NCI-H526 (cell line): ENCODE results near the gene NPHP4.

ENCODE experiments used
- DNase-seq, 2 experiments: peaks; one replicate each; lab custom pipeline; 2025; lab: John Stamatoyannopoulos, UW

The NPHP4 gene

DNA sequence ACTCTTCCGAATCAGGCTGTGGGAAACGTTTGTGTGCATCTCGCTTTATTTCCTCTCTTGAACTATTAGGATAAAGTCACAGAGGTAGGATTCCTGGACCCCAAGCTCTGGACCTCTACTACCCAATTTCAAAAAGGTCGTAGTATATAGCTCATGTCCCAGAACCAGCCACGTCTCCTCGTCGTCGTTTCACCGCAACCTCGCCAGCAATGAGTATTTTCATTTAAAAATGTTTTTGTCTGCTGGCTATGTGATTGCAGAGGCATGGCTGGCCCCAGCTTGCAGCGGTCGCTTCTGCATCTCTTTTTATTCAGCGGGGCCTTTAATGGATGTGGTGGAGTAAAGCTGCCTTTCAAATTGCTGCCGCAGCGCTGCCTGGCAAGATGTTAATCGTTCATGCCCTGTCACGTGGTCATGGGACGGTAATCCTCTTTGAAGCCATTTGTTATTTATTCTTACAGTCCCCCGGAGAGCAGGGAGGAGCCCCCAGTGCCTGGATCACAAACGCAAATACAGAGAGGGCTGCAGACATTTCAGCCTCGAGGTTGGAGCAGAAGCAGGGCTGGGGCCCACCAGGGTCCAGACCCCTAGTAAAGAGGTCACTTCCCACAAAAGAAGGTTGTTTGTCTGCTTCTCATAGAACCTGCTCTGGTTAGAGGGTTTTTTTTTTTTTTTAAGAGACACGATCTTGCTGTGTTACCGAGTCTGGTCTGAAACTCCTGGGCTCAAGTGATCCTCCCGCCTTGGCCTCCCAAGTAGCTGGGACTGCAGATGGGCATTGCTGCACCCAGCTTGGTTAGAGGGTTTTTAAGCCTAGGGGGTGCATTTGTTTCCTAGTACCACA is 11.6 kb upstream of the NPHP4 start:
- peak in 1 of 2 experiments; percentile 16 for DNase-seq

DNA sequence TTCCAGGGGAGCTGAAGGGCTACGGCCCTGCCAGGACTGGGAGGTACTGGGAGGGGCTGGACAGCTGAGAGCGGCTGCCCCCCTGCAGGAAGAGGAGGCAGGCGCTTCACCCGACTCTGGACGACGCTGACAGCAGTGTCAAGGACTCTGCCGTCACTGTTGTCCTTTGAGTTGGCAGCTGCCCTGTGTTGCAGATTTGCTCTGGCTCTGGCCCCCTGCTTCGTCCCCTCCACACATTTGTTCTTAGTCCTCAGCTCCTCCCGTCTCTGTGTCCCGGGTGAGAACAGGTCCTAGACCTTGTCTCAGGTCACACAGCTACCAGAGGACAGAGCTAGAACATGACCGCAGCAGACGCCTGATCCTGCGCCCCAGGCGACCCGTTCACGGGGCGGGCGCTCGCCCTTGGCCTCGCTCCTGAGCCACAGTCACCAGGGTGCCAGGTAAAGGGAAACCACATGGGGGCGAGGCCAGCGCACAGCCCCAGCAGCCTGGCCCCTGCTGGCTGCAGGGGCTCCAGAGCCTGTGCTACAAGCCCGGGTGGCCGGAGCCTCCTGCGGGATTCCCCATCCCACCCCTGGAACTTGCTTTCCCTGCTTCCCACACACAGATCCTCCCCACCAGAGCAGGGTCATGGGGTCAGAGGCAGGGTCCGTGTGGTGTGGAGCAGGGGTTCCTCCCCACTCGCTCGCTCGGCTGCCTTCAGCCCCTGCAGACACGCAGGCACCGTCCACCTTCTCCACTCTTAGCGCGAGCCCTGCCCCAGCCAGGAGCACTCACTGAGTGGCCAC is 10.7 kb upstream of the NPHP4 start:
- no peak for DNase-seq

DNA sequence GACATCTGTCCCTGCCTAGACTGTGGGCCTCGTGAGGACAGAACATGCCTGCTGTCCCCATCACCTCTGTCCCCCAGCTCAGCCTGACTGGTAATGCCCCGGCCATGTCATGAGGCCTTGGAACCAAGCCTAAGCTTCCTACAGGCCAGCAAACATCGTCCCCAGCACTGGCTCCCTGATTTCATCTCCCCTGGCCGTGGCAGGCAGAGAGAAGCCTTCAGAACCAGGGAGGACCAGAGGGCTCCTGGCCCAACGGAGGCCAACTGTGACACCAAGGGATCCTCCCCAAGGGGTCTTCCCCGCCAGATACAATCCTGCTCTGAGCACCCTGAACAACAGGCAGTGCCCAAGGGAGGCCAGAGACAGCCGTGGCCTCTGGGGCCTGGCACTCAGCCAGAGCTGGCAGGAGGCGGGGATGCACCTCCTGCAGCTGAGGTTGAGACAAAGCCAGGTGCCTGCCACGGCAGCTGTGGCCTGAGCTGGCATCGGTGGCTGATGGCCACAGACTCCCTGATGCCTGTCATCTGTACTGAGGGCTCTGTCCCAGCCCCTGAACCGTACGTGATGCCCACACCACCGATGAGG is 9.9 kb upstream of the NPHP4 start:
- DNase-seq = no peak

DNA sequence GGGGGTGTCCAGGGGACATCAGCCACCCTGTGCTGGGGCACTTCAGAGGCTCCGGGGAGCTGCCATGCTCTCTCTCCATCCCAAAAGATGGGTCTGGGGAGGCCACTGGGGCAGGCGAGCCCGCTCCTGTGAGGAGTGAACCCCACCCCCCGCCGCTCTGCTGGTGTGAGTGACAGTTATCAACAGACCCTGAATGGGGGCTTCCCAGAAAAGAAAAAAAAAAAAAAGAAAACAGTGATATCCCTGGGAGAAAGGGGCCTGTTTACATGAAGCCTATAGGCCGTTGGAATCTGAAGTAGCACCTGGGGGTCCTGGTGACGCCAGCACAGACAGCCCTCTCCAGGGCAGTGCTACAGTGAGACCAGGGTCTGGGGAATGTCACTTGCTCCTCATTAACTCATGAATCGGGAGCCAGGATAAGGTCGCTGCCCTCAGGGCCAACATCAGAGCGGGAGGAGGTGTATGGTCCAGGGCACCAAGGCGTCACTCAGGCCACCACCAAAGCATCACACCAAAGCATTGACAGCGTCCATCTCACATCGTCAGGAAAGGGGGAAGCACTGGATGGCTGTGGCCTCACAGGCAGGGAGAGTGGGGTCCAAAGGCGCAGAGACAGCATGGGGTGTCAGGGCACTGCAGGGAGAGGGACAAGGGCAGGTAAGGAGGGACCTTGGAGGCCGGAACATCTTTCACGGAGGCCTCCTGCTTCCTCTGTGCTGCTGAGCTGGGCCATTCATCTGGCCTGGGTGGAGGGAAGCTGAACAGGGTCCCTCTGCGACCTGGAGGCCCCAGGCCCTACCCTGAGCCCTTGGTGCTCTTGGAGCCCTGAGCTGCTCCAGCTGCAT is 8.4 kb upstream of the NPHP4 start:
- DNase-seq = no peak

DNA sequence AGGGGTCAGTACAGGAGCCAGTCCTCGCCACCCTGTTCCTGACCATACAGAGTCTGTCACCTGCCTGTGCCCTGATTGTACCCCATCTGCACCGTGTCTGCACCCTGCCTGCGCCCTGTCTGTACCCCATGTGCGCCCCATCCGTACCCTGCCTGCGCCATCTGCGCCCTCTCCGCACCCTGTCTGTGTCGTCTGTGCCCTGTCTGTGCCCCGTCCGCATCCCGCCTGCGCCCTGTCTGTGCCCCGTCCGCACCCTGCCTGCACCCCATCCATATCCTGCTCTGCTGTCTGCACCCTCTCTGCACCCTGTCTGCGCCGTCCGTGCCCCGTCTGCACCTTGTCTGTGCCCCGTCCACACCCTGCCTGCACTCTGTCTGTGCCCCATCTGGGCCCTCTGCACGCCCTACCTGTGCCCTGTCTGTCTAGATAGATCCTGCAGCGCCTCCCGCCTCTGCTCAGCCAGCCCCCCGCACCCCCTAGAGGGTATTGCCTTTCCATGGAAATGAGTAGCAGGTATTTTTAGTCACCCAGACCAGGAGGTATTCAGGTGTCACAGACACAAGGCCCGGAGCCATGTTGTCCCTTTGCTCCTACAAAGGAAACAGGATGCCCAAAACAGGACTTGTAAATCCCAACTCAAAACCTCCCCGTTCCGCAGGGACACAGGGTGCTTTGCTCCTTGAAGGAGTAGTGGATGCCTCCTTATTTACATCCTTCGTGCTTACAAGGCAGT is 7.7 kb upstream of the NPHP4 start:
- no peak for DNase-seq

DNA sequence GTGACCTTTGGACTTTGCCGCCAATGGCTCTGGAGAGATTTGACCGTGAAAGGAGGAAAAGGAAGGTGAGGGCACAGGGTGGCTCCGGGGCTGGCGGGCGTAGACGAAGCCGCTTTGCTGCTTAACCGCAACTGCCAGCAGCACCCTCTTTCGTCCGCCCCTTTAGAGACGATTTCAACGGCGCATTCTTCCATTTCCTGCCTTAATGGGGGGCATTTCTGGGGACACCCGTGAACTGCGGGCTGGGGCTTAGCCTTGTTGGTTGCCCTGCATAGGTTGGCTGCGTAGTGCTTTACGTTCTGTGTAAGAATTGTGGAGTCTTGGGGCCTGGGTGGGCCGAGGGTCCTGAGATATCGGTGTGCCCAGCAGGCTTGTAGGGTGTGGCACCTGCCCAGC is 6.7 kb upstream of the NPHP4 start:
- DNase-seq = no peak

DNA sequence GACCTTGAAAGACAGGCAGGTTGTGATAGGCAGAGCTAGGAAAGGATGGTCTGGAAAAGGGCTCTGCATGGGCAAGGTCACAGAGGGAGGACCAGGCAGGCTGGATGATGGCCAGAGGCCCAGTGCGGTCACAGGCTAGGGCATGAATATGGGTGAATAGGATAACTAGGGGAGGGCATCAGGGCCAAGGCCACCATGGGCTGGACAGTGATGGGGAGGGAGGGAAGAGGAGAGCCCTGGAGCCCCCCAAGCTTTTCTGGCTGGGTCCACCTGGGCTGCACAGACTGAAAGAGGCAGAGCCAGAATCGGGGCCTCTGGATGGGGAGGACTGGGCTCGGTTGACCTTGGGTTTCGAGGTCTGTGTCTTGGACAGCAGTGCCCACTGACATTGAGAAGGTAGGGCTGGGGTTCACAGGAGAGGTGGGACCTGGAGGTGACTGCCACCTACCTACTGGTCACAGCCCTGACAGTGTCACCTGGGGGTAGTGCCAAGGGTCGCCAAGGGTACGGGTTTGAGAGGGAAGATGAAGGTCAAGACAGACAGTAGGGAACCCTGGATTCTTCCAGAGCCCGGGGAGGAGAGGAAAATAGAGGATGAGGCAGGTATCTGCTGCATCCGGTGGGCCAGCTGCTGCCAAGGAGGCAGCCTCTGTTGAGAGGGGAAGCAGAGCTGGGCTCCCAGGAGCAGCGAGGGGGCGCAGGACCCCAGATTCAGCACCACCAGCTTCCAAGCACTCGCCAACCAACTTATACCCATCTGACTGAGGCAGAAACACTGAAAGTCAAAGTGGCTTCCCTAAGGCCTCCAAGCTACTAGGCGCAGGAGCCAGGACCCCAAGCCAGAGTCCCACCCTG is 6.1 kb upstream of the NPHP4 start:
- DNase-seq = no peak

DNA sequence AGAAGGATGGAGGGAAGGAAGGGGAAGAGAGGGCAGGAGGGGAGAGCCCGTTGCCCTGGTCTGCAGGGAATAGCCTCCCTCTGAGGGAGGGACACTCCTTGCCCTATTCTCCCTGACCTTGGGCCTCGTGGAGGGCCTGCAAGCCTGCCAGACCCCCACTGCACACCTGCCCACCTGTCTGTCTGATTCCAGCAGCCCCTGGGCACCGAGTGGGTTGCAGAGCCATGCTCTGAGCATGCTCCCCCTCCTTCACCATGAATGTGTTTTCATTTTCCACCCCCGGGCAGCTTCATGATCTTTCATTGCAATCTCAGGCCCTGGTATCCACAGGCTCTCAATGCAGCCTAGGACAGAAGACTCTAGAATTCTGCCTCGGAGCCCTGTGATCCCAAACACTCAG is 5.1 kb upstream of the NPHP4 start:
- no peak for DNase-seq

DNA sequence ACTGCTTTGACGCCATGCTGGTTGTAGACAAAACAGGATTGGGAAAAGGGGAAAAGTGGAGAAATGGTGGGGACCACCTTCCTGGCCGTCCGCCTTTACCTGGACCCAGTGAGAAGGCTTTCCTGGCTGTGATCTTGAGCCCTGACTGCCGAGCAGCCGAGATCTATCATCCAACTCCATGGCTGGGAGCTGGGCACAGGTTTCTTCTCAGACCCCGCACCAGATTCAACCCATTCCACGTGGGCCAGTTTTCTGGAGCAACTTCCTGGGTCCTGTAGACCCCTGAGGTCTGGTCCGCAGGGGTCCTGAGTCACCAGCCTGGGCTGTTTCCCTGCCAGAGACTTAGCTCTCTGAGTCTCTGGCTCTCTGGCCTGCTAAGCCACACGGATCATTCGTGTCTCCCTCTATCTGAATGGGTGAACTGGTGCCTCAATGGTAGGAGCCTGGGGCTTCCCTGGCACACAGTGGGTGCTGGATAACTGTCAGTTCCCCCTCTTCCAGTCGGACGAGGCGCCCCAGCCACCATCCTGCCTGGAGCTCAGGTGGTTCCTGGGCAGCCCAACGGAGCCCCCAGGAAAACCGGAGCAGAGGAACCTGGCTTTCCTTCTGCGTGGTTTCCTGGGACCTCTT is 4.5 kb upstream of the NPHP4 start:
- no peak for DNase-seq

DNA sequence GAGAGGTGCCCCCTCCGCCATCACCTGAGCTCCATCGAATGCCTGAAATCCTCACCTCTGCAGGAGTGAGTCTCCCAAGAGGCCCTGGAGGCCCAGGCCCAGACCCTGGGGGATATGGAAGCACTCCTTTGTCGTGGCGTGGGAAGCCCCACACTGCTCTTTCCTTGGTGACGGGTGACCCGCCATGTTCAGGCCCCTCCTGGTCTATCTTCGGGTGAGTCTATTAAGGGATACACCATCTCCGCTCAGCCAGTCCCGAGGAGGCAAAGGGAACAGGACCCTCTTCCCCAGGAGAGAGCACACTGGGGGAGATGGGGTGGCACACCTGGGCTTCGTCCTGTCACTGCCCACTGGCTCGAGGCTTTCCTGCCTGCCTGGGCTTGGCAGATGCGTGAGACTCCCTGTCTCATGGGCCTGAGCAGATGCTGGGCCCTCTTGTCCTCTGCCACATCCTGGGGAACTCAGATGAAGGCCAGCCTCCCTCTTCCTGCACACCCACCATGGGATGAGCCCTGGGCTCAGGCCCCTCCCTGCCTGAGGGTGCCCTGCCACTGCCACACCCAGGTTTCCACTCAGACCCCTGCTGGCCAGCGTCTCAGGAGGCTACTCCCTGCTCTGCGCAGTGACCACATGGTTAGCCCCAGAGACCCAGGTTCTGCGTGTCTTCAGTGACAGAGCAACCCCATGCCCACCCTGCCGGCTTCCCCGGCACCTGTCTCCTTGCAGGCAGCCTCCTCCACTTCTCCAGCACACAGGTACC is 3.8 kb upstream of the NPHP4 start:
- no peak for DNase-seq

DNA sequence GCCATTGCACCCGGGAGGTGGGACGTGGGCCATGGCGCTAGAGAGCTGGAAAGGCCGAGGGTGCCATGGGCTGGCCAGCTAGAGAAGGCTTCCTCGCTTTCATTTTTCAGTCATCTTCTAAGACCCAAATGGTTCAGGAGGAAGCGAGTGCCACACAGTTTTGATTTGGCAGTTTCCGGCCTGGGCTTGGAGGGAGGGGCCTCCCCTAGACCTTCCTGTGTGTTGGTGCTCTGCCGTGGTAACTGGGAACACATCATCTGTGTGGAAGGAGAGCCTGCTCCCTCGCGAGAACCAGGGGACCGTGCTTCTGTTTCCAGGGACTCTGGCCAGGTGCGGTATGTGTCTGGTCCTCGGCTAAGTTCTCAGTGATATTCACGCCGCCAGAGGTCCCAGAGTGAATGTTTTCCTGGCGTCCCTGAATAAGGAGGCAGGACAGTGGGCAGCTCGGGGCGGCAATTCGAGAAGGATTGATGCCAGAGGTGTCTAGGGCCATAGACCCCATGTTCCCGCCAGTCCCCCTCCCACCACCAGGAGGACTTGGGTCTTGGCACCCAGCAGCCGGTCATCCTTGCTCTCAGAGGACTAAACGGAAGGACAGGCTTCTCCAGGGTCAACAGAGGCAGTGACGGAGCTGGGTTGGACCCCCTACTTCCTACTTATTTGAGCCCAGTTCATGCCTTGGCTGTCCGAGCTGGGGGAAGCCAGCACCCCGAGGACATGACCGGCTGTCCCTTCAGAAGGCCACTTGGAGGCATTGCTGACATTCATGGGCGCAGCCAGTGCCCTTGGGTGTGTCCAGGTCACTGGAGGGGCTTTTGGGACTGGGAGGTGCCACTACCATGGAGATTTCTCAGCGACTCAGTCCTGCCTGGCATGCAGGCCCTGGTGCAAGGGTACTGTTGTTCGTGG is 2.7 kb upstream of the NPHP4 start:
- no peak for DNase-seq

DNA sequence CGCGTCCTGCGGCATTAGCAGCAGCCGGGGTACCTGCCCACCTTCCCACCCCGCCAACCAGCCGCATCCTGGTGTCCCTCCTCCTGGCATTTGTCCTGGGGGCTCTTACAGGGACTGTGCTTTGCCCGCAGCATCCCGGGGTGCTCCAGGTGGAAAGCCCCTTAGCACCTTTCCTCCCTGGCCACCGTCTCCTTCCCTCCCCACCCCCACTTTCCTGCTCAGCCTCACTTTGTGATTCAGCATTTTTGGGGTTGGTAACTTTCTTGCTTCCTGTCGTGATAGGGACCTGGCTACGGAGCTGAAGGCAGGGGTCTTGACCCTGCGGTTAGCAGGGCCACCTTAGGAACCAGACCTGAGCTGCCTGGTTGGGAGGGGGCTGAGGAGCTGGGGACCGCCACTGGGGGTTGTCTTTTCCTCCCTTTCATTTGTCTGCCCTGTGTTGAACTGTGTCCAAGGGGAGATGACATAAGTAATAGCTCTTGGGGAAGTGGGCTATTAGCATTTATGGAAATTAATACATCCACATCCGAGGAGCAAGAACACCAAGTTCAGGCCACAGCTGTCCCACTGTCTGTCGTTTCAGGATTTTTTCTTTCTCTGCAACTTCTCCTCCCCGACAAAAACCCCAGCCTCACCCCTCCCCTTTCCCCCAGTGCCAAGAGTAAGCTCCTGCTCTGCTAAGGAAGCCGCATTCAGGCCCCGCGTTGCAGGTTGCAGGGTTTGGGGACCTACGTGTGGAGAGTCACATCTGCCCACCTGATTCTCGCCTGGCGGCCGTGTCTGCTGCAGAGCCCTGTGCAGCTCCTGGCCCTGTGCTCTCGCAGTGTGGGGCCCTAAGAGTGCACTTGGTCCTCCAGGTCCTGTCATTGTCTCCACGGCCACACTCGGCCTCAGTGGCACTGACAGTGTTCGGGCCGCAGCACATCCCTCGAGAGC is 1.6 kb upstream of the NPHP4 start:
- peak; percentile 19 to 46 for DNase-seq

DNA sequence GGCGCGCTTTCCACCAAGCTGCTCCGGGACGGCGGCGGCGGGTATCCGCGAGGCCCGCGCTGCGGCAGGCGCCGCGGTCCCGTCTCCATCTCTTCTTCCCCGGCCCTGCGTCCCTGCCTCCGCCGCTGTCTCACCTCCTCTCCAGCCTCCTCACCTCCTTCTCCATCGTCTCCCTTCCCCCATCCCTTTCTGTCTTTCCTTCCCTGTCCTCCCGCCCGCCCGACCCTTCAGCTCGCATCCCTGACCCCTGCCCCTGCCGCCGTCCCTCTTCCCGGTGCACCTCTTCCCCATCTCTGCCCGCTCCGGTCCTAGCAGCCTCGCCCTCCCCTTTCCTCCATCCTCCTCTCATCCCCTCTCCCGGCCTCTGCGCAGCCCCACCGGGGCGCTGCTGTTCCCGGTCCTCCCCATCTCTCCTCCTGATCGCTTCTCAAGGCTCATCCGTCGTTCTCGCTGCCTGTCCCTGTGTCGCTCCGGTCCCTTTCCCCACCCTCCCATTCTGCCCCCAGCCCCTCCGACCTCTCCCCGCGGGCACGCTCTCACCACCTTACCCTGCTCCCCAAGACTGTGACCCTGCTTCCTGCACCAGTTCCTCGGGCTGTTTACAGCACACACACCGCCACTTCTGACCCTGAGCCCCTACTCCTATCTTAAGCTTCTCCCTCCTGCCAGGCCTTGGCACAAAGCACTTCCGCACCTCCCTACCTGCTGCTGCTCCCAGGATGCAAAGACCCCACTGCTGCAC is 760 bp upstream of the NPHP4 start:
- DNase-seq = peak; percentile 17 to 39

DNA sequence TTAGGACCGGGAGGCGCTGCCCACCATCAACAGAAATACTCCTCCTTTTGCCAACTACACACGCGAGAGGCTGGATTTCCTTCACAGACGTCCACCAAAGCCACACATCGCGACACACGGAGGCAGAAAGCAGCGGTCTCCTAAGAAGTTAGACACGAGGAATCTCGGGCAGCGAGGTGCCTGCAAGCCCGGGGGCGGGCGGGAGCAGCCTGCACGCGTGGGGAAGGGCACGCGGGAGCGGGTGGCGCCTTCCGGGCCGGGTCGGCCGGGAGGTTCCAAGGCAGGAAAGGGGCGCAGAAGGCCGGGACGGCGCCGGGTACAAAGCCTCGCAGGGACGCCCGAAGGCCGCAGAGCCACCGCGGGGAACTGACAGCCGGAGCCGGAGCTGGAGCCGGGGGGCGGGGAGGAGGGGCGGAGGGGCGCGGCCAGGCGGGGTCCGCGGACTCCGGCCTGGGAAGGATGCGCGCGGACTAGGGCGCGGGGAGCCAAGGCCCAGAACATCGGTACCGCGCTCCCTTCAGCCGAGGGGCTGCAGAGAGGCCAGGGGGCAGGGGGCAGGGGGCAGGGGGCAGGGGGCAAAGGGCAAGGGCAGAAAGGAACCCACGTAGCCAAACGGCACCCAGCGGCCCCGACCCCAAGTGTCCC is 722 bp downstream of the NPHP4 start:
- DNase-seq = peak in 1 of 2 experiments; percentile 73

DNA sequence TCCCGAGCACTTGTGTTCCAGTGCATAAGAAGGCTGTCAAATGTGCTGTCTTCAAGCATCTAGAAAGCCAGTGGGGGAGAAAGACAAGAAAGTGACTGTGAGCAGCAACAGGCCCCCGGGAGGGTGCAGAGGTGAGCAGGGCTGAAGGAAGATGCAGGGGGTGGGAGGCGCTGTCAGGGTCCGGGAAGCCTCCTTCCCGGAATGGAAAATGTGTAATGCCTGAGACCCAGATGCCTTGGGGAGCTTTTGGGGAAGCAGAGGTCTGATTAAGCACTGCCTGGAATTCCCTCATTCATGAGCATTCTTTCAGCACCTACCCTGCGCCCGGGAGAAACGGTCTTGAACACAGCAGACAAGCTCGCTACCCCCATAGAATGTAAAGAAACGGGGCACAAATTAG is 1.3 kb downstream of the NPHP4 start:
- DNase-seq = no peak
